ENCODE data around the gene TEX54. TPM values are rescaled to one million over a fixed set of nuclear protein-coding genes. Genes with fewer than 3 reads are reported as not detected.
A peak's percentile ranks its signal among the peaks of the same experiment; 100 is the strongest.
"Not testable (repeated sequence)": the region's sequence is repeated elsewhere in the genome, so short reads cannot be mapped to it uniquely, and the experiment has no call there.

TEX54 gene
- total and polyA plus RNA-seq, 2 donors: 1.3 TPM; not detected in 1

GRCh38 chr11:62851807-62852522, 19.3 kb upstream of the TEX54 start:
- Histone ChIP-seq H3K36me3 (ENCODE audit: control insufficient read depth in 2 of 2, insufficient read depth in 2 of 2, low read length in 1 of 2) (peaks cover 27 to 40% of the 10 kb centered on the region in 2 donors), H3K27me3 (ENCODE audit: control insufficient read depth in 2 of 2, insufficient read depth in 1 of 2, low read length in 1 of 2) (no peaks in the 10 kb centered on the region), H3K4me3 (ENCODE audit: low read length in 2 of 2) (no peak overlapping the region), H3K9me3 (ENCODE audit: control insufficient read depth in 2 of 2, insufficient read depth in 1 of 2, low read length in 1 of 2) (no peaks in the 10 kb centered on the region), H3K4me1 (ENCODE audit: control insufficient read depth in 2 of 2, insufficient read depth in 2 of 2, low read length in 2 of 2) (peaks cover 14 to 20% of the 10 kb centered on the region in 2 donors), H3K27ac (ENCODE audit: low read depth in 1 of 2, low read length in 1 of 2) (no peak overlapping the region)
- 86% methylated on average over 3 of the region's 3 CpGs for WGBS
- no peak for DNase-seq (ENCODE audit: low read depth in 6 of 9, low spot score in 9 of 9)

- Histone ChIP-seq H3K4me3 (ENCODE audit: low read length in 2 of 2) (no peak overlapping the region), H3K4me1 (ENCODE audit: control insufficient read depth in 2 of 2, insufficient read depth in 2 of 2, low read length in 2 of 2) (peaks cover 11 to 13% of the 10 kb centered on the region in 2 donors), H3K27ac (ENCODE audit: low read depth in 1 of 2, low read length in 1 of 2) (peak overlapping the region; percentile 14 to 62), H3K9me3 (ENCODE audit: control insufficient read depth in 2 of 2, insufficient read depth in 1 of 2, low read length in 1 of 2) (no peaks in the 10 kb centered on the region), H3K36me3 (ENCODE audit: control insufficient read depth in 2 of 2, insufficient read depth in 2 of 2, low read length in 1 of 2) (peaks cover 27 to 40% of the 10 kb centered on the region in 2 donors), H3K27me3 (ENCODE audit: control insufficient read depth in 2 of 2, insufficient read depth in 1 of 2, low read length in 1 of 2) (no peaks in the 10 kb centered on the region)
- DNase-seq (ENCODE audit: low read depth in 6 of 9, low spot score in 9 of 9): no peak
- WGBS: 87% methylated on average over 15 of the region's 15 CpGs
These were observed 18.5 kb upstream of the TEX54 start for GRCh38 chr11:62850911-62851806.

GRCh38 chr11:62847767-62848314, 15.2 kb upstream of the TEX54 start:
- H3K9me3 ChIP-seq (ENCODE audit: control insufficient read depth in 2 of 2, insufficient read depth in 1 of 2, low read length in 1 of 2): no peaks in the 10 kb centered on the region
- 98% methylated on average over 1 of the region's 1 CpG for WGBS
- H3K4me3 ChIP-seq (ENCODE audit: low read length in 2 of 2): no peak overlapping the region
- no peak for DNase-seq (ENCODE audit: low read depth in 6 of 9, low spot score in 9 of 9)
- H3K4me1 ChIP-seq (ENCODE audit: control insufficient read depth in 2 of 2, insufficient read depth in 2 of 2, low read length in 2 of 2): peaks cover 0 to 2% of the 10 kb centered on the region in 2 donors
- H3K27ac ChIP-seq (ENCODE audit: low read depth in 1 of 2, low read length in 1 of 2): no peak overlapping the region
- peaks cover 18% of the 10 kb centered on the region in 2 donors for H3K36me3 ChIP-seq (ENCODE audit: control insufficient read depth in 2 of 2, insufficient read depth in 2 of 2, low read length in 1 of 2)
- H3K27me3 ChIP-seq (ENCODE audit: control insufficient read depth in 2 of 2, insufficient read depth in 1 of 2, low read length in 1 of 2): no peaks in the 10 kb centered on the region

GRCh38 chr11:62846177-62846576, 13.5 kb upstream of the TEX54 start:
- H3K4me3 ChIP-seq (ENCODE audit: low read length in 2 of 2): no peak overlapping the region
- no peaks in the 10 kb centered on the region for H3K27me3 ChIP-seq (ENCODE audit: control insufficient read depth in 2 of 2, insufficient read depth in 1 of 2, low read length in 1 of 2)
- 98% methylated on average over 3 of the region's 3 CpGs for WGBS
- no peak overlapping the region for H3K27ac ChIP-seq (ENCODE audit: low read depth in 1 of 2, low read length in 1 of 2)
- peaks cover 2 to 3% of the 10 kb centered on the region in 2 donors for H3K36me3 ChIP-seq (ENCODE audit: control insufficient read depth in 2 of 2, insufficient read depth in 2 of 2, low read length in 1 of 2)
- no peaks in the 10 kb centered on the region for H3K9me3 ChIP-seq (ENCODE audit: control insufficient read depth in 2 of 2, insufficient read depth in 1 of 2, low read length in 1 of 2)
- H3K4me1 ChIP-seq (ENCODE audit: control insufficient read depth in 2 of 2, insufficient read depth in 2 of 2, low read length in 2 of 2): peaks cover 4 to 12% of the 10 kb centered on the region in 2 donors
- no peak for DNase-seq (ENCODE audit: low read depth in 6 of 9, low spot score in 9 of 9)

GRCh38 chr11:62844154-62844553, 11.5 kb upstream of the TEX54 start:
- H3K27ac ChIP-seq (ENCODE audit: low read depth in 1 of 2, low read length in 1 of 2): no peak overlapping the region
- WGBS: 100% methylated on average over 3 of the region's 3 CpGs
- no peaks in the 10 kb centered on the region for H3K36me3 ChIP-seq (ENCODE audit: control insufficient read depth in 2 of 2, insufficient read depth in 2 of 2, low read length in 1 of 2)
- DNase-seq (ENCODE audit: low read depth in 6 of 9, low spot score in 9 of 9): no peak
- no peaks in the 10 kb centered on the region for H3K27me3 ChIP-seq (ENCODE audit: control insufficient read depth in 2 of 2, insufficient read depth in 1 of 2, low read length in 1 of 2)
- H3K4me1 ChIP-seq (ENCODE audit: control insufficient read depth in 2 of 2, insufficient read depth in 2 of 2, low read length in 2 of 2): peaks cover 4 to 16% of the 10 kb centered on the region in 2 donors
- H3K9me3 ChIP-seq (ENCODE audit: control insufficient read depth in 2 of 2, insufficient read depth in 1 of 2, low read length in 1 of 2): no peaks in the 10 kb centered on the region
- no peak overlapping the region for H3K4me3 ChIP-seq (ENCODE audit: low read length in 2 of 2)

GRCh38 chr11:62843466-62843865, 10.8 kb upstream of the TEX54 start:
- H3K36me3 ChIP-seq (ENCODE audit: control insufficient read depth in 2 of 2, insufficient read depth in 2 of 2, low read length in 1 of 2): no peaks in the 10 kb centered on the region
- 97% methylated on average over 3 of the region's 3 CpGs for WGBS

GRCh38 chr11:62842891-62843290, 10.2 kb upstream of the TEX54 start:
- Histone ChIP-seq H3K27ac (ENCODE audit: low read depth in 1 of 2, low read length in 1 of 2) (peak overlapping the region; percentile 3 to 98), H3K4me3 (ENCODE audit: low read length in 2 of 2) (peak overlapping the region in 1 of 2 donors; percentile 75), H3K4me1 (ENCODE audit: control insufficient read depth in 2 of 2, insufficient read depth in 2 of 2, low read length in 2 of 2) (peaks cover 9 to 27% of the 10 kb centered on the region in 2 donors)
- H3K36me3 ChIP-seq (ENCODE audit: control insufficient read depth in 2 of 2, insufficient read depth in 2 of 2, low read length in 1 of 2); H3K9me3 ChIP-seq (ENCODE audit: control insufficient read depth in 2 of 2, insufficient read depth in 1 of 2, low read length in 1 of 2); H3K27me3 ChIP-seq (ENCODE audit: control insufficient read depth in 2 of 2, insufficient read depth in 1 of 2, low read length in 1 of 2); DNase-seq (ENCODE audit: low read depth in 6 of 9, low spot score in 9 of 9): not testable (repeated sequence)
- 87% methylated on average over 9 of the region's 9 CpGs for WGBS

More at GRCh38 chr11:62843466-62843865, 10.8 kb upstream of the TEX54 start:
- Histone ChIP-seq H3K4me3 (ENCODE audit: low read length in 2 of 2) (no peak overlapping the region), H3K4me1 (ENCODE audit: control insufficient read depth in 2 of 2, insufficient read depth in 2 of 2, low read length in 2 of 2) (peaks cover 9 to 22% of the 10 kb centered on the region in 2 donors), H3K27me3 (ENCODE audit: control insufficient read depth in 2 of 2, insufficient read depth in 1 of 2, low read length in 1 of 2) (no peaks in the 10 kb centered on the region), H3K27ac (ENCODE audit: low read depth in 1 of 2, low read length in 1 of 2) (peak overlapping the region in 1 of 2 donors; percentile 25), H3K9me3 (ENCODE audit: control insufficient read depth in 2 of 2, insufficient read depth in 1 of 2, low read length in 1 of 2) (no peaks in the 10 kb centered on the region)
- no peak for DNase-seq (ENCODE audit: low read depth in 6 of 9, low spot score in 9 of 9)

- 2% methylated on average over 30 of the region's 30 CpGs for WGBS
- peak overlapping the region; percentile 70 to 75 for H3K4me3 ChIP-seq (ENCODE audit: low read length in 2 of 2)
- no peaks in the 10 kb centered on the region for H3K9me3 ChIP-seq (ENCODE audit: control insufficient read depth in 2 of 2, insufficient read depth in 1 of 2, low read length in 1 of 2)
These were observed 9.6 kb upstream of the TEX54 start for GRCh38 chr11:62842171-62842741.

More at GRCh38 chr11:62842171-62842741, 9.6 kb upstream of the TEX54 start:
- peaks cover 9 to 27% of the 10 kb centered on the region in 2 donors for H3K4me1 ChIP-seq (ENCODE audit: control insufficient read depth in 2 of 2, insufficient read depth in 2 of 2, low read length in 2 of 2)
- no peaks in the 10 kb centered on the region for H3K36me3 ChIP-seq (ENCODE audit: control insufficient read depth in 2 of 2, insufficient read depth in 2 of 2, low read length in 1 of 2)
- H3K27ac ChIP-seq (ENCODE audit: low read depth in 1 of 2, low read length in 1 of 2): peak overlapping the region; percentile 98 to 99
- no peaks in the 10 kb centered on the region for H3K27me3 ChIP-seq (ENCODE audit: control insufficient read depth in 2 of 2, insufficient read depth in 1 of 2, low read length in 1 of 2)
- DNase-seq (ENCODE audit: low read depth in 6 of 9, low spot score in 9 of 9): peak in 2 of 9 donors; percentile 28 to 37
